NOMO-1 treated with dmso at 0.1 percent for 144 hours (cell line): ENCODE measurements around the gene AKR1E2.

Experiments
- DNase-seq: peaks from one replicate; lab custom pipeline; 2025; ENCODE audit not compliant: unreplicated experiment; lab: John Stamatoyannopoulos, UW

Gene AKR1E2

GRCh38 chr10:4889959-4890358 lies 64.0 kb downstream of the AKR1E2 start:
- no peak for DNase-seq

GRCh38 chr10:4892681-4893080 lies 66.7 kb downstream of the AKR1E2 start:
- no peak for DNase-seq

- DNase-seq: no peak
Observed at GRCh38 chr10:4894335-4894734, 68.3 kb downstream of the AKR1E2 start.
